ENCODE data around the gene SNUPN.
"Not testable (repeated sequence)": the region's sequence is repeated elsewhere in the genome, so short reads cannot be mapped to it uniquely, and the experiment has no call there.

Gene SNUPN

DNA sequence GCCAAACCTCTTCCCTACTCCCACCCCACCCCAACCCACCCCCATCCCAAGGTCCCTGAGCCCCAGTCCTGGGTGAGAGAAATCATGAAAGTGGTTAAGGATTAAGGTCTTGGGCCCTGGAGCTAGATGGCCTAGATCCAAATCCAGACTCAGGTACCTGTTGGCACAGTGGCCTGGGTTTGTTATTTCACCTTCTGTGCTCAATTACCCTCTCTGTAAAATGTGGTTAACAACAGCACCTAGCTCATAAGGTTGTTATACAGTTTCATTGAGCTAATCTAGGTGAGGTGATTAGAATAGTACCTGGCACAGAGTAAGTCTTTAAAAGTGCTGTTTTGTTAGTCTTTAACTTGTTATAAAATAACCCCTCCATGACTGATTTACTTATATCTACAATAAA, 6.4 kb upstream of the SNUPN start:
- DNase-seq, result no peak

DNA sequence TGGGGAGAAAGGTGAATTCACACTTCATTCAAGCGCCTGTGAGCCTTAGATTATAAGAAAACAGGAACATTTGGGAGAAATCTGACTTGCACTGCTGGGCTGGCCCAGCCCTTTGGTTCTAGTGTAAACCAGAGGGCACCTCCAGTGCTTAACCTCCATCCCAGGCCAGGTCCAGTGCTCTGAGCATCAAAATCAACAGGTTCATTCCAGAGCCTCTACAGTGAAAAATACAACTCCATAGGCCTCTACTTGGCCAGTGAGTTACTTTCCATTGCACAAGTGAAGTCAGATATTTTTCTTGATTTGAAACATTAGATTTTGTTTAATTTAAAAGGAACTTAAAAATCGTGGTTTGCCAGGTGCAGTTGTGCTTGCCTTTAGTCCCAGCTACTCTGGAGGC, 3.0 kb downstream of the SNUPN start:
- no peak for DNase-seq

DNA sequence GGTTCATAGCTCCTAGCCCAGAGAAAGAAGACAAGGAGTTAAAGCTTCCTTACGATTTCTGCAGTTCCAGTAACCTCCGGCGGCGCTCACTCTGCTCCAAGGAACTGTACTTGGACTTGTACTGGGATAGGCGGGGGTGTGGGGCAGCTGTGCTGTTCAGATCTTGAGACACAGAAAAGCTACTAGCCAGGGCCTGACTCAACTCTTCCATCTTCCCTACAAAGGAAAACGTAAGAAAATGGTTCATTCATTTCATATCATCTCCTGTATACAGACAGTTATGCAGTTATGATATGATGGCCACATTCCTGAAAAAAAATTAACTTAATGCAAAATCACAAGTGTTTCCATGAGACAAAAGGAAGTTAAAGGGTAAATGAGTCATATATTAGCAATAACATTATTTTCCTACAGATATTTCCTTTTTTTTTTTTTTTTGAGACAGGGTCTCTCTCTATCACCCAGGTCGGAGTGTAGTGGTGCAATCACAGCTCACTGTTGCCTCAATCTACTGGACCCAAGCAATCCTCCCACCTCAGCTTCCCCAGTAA, 4.6 kb downstream of the SNUPN start:
- no peak for DNase-seq

DNA sequence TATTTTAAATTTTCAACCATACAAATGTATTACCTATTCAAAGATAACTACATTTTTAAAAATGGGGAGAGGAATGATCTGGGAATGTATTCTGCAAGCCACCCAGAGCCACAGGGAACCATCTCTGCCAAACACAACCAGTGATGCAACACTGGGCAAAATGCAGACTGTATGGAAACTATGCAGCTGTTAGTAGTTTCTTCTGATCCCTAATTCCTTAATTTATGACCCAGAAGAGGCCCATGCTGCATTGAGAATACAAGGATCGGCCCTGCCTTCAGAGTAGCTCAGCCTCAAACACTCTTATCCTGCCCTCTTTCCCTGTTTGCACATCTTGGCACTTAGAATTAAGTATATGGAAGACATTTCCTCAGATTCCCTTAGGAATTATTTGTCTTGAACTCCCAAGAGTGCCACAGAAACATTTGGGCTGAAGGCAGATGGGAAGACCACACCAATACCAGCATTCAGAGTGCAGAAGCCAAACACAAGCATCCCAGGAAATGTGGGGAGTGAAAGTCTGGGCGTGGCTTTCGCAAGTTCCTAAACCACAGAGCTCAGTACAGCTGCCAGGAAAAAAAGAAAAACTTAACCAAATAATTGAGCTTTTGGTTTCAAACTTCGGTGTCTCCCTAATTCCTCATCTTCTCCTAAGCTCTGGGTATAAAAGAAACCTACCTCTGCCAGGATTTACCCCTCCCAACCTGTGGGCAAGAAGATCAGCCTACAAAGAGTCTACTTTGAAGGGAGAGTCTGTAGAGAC, 5.3 kb downstream of the SNUPN start:
- DNase-seq, result no peak

DNA sequence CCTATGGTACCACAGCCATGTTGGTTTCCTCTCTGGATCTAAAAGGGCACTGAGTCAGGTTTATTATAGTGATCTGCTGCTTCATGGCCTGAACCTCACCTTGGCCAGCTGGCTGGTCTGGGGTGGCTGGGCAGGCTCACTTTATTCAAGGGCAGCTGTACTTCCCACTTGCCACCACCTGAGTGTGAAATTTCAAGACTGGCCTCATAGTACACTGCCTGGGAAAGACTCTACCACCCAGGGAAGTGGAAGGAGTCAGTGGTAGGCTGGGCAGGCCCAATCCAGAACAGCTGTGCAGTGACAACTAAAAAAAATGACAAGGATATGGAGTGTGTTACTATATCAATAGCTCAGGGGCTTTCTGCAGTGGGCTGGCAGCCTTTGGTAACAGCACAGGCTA, 8.8 kb downstream of the SNUPN start:
- no peak for DNase-seq

DNA sequence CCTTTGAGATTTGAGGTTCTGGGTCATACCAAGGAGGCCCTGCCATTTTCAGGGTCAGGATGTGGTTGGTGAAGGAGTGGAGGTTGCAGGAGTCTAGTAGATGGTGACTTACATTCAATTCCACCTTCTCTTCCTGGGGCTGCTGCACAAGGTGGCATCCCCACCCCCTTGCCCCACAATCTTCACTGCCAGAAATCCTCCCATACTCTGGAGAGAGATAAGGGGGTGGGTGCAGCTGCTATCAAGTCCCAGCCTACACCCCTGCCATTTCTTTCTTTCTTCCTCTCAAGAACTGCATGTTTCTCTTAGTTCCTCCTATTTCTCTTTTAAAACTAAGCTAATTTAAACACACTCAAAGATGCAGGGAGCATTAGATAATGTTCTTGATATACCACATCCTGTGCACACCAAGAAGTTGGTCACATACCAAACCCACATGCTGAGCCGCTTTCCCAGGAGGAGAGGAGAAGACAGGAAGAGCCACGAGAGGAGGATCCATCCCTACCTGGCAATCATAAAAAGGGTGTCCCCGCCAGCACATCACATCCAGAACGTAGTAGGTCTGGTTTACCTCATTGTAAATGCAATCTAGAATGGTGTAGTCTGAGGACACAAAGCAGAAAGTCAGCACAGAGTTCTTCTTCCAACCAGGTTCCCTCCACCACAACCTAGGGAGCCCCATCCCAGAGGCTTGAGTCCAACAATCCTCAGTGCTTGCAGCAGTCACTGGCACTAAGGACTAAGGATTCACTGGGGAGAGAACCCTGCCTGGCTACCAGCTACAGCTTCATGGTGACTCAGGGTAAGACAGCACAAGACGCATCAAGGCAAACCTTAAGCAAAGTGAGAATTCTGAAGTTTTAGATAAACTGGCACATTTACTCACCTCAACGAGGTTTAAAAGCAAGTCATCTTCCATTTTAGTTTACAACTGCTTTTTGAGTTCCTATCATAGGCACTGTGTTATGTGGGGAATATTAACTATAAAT, 18.5 kb downstream of the SNUPN start:
- peak; percentile 82 for DNase-seq

DNA sequence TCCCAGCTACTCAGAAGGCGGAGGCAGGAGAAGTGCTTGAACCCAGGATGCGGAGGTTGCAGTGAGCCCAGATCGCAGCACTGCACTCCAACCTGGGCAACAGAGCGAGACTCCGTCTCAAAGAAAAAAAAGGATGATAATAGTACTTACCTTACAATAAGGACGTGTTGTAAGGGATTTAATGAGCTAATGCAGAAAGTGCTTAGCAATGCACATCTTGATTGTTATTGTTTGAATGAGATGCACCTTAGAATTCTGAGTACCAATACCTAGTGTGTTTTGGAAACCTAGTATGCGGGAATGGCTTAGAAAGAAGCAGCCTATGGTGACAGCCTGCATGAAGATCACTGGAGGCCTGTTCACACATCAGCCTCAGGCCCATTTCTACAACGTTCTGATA, 19.5 kb downstream of the SNUPN start:
- no peak for DNase-seq

DNA sequence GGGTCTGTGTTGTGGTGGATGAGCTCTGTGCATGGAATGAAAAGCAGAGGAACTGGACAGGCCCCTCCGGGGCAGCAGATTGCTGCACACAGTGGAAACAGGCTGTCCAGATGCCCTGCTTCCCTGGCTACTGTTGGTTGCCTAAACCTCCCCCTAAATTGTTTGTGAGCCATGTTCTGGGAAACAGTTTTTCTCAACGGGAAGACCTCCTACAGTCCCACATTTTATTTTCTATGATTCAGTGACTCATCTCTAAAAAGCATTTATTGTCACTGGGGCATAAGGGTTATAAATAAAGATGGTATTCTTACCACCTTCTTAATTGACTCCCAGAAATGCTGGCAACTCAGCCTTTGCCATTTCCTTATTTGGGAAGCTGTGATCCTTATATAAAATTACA, 26.1 kb downstream of the SNUPN start:
- DNase-seq, result no peak

DNA sequence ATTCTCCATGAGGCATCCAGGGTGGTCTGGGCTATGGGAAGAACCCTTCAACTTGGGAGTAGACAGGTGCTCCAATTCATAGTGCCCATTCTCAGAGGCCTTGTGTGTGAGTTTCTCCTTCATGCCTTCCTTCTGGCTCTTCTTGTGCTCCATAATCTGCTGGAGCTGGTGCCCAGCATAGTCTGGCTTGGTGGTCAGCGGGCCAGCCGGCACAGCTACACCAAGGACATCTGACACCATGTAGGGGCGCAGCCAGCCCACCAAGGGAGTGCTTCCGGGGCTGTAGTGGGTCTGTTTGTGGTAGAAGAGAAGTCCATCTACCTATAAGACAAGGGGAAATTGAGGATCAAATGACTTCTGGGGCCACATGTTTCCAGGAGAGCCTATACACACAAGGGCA, 27.2 kb downstream of the SNUPN start:
- DNase-seq, result no peak

DNA sequence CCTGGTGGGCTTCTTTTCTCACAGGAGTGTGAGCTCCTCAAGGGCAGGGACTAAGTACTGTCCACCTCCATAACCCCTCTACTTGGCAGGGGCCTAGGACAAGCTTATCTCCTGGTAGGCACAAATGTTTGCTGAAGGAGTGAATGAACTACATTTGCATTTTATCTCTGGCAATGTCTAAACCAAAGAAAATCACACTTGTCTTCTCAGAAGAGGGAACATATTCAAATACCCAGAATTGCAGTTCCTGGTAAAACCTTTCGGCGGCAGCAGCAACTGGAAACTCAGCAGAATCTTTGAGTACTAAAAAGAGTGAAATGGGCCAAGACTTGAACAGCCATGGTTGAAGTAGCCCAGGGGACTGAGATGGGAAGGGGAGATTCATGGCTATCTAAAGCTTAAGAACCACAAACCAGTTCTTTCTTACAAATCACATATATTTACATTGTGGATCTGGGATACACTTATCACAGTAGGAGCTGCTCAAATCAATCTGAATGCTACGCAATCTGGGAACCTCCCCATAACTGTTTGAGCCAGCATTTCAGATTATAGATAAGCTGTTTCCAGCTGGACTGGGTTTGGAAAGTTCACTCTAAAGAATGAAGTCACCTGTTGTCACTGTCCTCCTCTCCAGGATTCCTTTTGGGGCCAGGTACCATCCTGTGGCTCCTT, 27.7 kb downstream of the SNUPN start:
- DNase-seq, result peak; percentile 94

DNA sequence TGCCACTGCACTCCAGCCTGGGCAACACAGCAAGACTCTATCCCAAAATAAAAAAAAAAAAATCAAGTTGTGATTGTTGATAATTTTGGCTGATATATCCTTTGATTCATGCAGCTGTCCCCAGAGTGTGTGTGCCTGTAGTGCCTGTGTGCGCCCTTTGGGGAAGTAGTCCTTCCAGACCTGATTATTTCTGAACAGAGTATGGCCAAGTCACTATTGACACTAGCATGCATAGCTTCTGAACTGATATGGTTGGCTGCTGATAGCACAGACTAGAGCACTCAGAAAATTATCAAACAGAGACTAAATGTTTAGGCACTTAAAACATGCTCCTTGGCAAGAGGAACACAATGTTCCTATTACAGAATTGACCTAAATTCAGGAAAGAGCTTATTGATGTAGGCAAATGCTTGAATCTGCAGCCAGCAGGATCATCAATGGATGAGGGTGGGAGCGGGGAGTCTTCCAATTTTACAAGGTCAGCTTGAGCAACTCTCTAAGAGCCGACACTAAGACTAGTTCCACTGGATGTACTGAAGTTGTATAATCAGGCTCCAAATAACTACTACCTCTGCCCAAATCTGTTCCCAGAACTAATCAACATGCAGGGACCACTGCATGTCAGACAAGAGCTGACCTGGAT, 28.7 kb downstream of the SNUPN start:
- no peak for DNase-seq

DNA sequence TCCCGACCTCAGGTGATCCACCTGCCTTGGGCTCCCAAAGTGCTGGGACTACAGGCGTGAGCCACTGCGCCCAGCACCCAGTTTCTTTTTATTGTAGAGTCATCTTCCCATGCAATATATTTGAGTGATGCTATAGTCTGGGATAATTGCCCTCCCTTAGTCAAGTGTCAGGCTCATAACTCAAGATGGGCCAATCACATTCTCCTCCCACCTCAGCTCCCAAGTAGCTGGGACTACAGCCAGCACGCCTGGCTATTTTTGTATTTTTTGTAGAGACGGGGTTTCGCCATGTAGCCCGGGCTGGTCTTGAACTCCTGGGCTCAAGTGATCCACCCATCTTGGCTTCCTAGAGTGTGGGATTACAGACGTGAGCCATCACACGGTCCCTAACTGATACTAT, 31.2 kb downstream of the SNUPN start:
- no peak for DNase-seq

DNA sequence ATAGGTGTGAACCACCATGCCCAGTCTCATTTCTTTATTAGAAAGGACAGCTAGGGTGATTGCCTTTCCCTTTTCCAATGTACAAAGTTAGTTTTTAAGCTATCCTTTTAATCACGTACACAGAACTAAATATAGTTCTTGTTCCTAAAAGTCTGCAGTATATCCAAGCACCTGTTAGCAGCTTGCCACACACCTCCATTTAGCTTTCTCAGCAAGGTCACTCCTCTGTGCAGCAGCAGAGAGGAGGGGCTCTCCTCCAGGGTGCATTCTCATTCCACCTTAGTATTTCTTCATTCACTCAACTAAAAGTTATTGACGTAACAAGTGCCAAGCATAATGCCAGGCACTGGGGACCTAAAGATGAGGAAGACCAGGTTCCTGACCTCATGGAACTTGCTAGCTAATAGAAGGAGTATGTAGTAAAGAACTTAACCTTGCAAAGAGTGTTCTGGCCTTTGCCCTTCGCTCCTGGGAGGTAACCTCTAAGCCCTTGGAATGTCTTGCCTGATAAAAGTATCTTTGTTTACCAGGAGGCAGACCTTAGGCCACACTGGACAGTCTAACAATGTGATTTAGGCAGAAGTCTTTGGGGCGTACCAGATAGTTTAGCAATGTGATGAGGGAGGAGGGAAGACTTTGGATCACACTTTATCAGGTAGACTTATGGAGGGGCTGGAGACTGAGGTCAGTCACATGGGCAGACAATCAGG, 33.7 kb downstream of the SNUPN start:
- no peak for DNase-seq

DNA sequence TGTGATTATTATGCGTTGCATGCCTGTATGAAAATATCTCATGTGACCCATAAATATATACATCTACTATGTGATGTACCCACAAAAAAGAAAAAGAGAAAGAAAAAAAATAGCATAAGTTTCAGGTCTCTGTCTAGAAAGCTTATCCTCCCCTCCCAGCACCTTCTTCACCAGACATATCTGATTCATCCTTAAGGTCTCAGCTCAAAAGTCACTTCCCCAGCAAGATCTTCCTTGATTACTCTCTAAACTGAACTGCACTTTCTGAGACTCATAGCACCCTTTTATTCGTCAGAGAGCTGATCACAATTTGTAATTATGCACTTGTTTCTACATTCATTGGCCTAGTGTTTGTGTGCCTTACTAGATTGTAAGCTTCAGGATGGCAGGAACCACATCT, 35.3 kb downstream of the SNUPN start:
- no peak for DNase-seq

DNA sequence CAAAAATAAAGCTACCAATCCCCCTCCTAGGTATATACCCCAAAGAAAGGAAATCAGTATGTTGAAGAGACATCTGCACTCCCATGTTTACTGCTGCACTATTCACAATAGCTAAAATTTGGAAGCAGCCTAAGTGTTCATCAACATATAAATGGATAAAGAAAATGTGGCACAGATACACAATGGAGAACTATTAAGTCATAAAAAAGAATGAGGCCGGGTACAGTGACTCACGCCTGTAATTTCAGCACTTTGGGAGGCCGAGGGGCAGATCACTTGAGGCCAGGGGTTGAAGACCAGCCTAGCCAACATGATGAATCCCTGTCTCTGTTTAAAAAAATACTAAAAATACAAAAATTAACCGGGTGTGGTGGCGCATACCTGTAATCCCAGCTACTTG, 36.5 kb downstream of the SNUPN start:
- DNase-seq, result no peak

DNA sequence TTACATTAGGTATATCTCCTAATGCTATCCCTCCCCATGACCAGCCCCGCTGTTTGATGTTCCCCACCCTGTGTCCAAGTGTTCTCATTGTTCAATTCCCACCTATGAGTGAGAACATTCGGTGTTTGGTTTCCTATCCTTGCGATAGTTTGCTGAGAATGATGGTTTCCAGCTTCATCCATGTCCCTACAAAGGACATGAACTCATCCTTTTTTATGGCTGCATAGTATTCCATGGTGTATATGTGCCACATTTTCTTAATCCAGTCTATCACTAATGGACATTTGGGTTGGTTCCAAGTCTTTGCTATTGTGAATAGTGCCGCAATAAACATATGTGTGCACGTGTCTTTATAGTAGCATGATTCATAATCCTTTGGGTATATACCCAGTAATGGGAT, 39.1 kb downstream of the SNUPN start:
- not testable (repeated sequence) for DNase-seq

DNA sequence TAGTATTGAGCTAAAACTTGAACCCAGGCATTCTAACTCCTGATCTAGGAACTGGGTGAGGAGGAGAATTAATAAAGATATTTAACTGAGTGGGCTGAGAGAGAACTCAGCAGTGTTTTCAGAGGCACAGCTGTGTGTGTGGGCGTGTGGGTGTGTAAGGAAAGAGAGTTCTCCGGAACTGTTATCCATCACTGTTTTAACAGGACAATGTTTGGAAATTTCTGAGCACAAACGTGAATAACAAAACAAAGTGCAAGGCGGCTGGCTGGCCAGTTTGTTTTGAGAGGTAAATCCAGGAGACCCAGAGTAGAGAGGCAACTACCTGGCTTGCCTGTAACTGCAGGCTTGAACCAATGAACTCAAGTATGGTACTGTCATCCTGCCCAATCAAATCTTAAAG, 41.4 kb downstream of the SNUPN start:
- DNase-seq, result no peak

DNA sequence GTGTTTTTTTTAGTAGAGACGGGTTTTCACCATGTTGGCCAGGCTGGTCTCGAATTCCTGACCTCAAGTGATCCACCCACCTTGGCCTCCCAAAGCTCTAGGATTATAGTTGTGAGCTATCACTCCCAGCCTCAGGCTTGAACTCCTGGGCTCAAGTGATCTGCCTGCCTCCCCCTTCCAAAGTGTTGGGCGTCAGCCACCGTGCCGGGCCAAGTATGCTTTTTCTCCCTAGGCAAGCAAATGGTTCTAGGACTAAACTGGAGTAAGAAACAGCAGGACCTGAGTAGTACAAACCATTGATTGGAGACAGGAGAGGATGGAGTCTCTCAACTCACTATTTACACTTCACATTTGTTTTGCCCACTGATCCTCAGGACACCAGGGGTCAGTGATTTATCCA, 41.8 kb downstream of the SNUPN start:
- DNase-seq, result no peak

DNA sequence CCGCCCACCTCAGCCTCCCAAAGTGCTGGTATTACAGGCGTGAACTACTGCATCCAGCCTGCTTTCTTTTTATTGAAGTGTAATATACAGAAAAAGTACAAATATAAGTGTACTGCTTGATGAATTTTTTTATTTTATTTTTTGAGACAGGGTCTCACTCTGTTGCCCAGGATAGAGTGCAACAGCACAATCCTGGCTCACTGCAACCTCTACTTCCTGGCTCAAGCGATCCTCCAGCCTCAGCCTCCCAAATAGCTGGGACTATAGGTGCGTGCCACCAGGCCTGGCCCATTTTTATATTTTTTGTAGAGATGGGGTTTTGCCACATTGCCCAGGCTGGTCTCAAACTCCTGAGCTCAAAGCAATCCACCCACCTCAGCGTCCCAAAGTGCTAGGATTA, 42.6 kb downstream of the SNUPN start:
- DNase-seq, result not testable (repeated sequence)

DNA sequence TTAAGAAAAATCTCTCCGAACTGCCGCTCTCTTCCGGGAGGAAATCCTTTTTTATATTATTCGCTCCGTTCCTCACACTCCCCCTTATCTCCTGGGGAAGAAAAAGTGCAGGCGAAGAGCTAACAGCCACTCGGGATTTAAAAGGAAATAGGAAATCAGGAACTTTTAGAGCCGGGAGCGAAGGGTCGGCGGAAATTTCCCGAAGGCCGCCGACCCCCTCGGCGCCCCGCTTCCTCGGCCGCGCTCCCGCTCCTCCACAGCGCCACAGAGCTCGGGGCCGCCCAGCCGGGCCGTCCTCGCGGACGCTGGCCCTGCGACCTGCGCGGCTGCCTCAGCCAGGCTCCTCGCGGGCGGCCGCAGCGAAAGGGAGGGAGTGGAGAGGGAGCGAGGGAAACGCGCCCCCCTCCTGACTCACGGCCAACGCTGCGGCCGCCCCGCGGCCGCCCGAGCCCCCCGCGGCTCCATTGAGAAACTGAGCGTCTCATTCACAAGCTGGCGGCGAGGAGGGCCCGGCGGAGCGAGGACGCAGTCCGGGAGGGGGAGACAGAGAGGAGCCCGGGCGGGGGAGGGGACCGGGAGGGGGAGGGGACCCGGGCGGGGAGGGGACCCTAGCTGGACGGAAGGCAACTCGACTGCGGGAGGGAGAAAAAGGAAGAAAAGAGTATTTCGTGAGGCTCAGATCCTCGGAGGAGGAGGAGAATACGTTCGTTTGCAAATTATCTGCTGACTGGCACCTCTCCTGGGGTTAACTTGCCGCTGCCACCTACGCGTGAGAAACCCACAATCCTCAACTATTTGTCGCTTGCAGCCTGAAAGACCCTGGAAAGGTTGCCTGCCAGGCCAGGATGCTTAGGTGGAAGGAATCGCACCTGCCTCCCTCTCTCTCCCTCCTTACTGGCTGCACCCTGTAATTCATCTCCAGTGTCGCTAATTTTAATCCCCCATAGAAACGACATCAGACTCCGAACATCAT, 46.3 kb downstream of the SNUPN start, which contains the start of gene PTPN9:
Gene PTPN9 (minus strand): TSS at position 368 of the 973 bp plus-strand sequence. CDS start 539 bp downstream, outside the sequence.
- peak; percentile 87 for DNase-seq
